GM19395 (cell line): ENCODE data around the gene FRMD4A.

Experiments used
- ATAC-seq: cut with Tn5 transposase; IDR thresholded peaks from one replicate; pipeline ENCODE4 v1.9.1; 2021; ENCODE audit warnings: mild to moderate bottlenecking, moderate library complexity; ENCODE audit not compliant: unreplicated experiment

FRMD4A gene

GRCh38 chr10:13669901-13670300 lies 660.8 kb downstream of the FRMD4A start:
- ATAC-seq: no peak

DNA sequence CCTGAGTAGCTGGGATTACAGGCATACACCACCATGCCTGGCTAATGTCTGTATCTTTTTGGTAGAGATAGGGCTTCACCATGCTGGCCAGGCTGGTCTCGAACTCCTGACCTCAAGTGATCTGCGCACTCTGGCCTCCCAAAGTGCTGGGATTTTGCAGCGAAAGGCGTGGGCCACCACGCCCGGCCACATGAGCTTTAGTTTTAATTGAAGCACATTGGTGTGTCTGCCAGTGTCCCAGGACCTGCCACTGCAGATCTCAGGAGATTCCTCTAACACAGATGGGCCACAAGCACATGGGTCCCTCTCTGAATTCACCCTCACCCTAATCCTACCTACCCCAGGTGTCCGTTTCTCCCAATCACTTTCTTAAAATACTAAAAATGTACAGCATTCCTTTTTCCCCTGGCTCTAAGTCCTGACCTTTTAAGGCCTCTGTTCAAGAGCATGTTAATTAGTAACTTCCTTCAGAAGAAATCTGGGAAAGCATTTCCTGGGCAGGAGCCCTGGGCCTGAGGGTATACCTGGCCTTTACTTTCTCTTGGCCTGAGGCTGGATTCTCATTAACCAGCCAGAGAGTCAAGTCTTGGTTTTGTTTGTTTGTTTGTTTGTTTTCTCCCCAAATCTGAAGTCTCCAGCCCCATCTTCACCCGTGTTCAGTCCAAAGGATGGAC lies 661.4 kb downstream of the FRMD4A start:
- no peak for ATAC-seq

DNA sequence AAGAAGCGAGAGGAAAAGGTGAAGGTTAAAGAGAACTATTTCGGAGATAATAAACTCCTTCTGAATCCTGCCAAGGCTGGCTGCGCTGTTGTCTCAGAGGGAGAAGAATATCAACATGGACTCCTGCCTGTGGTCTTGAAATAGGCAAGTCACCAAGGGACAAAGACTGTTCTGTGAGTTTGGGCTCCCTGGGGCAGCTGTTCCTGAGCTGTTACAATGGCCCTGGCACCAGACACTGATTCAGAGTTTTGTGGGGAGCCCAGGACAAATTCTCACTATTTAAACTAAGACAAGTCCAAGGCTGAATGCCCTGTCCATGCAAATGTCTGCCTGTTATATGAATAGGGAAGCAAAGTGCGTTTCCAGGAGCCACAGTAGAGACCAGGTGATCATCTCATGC lies 662.6 kb downstream of the FRMD4A start:
- ATAC-seq: no peak

- ATAC-seq: no peak
Observed at GRCh38 chr10:13665516-13666262, 665.0 kb downstream of the FRMD4A start.

GRCh38 chr10:13661256-13661655 lies 669.5 kb downstream of the FRMD4A start:
- ATAC-seq: no peak

DNA sequence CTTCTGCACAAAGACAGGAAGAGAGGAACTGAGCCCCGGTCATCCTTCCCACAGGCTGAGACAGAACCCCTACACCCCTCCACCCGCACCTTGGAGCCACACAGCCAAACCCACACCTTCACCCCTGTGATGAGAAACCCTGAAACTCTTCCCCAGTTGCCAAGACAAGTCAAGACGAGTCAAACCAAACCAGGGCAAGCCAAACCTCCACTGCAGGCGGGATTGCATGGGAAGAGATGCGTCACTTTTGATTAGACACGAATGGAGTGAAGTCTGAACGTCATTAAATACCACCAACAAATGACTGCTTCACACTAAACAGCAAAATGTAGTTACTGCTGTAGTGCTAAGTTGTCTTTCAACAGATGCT lies 670.2 kb downstream of the FRMD4A start:
- peak; percentile 23 for ATAC-seq

GRCh38 chr10:13659887-13660550 lies 670.7 kb downstream of the FRMD4A start:
- peak; percentile 57 for ATAC-seq

- no peak for ATAC-seq
Observed at GRCh38 chr10:13658871-13659685, 671.6 kb downstream of the FRMD4A start.

- ATAC-seq: no peak
Observed at GRCh38 chr10:13658264-13658663, 672.5 kb downstream of the FRMD4A start.

- ATAC-seq: no peak
Observed at GRCh38 chr10:13657101-13657680, 673.5 kb downstream of the FRMD4A start.

DNA sequence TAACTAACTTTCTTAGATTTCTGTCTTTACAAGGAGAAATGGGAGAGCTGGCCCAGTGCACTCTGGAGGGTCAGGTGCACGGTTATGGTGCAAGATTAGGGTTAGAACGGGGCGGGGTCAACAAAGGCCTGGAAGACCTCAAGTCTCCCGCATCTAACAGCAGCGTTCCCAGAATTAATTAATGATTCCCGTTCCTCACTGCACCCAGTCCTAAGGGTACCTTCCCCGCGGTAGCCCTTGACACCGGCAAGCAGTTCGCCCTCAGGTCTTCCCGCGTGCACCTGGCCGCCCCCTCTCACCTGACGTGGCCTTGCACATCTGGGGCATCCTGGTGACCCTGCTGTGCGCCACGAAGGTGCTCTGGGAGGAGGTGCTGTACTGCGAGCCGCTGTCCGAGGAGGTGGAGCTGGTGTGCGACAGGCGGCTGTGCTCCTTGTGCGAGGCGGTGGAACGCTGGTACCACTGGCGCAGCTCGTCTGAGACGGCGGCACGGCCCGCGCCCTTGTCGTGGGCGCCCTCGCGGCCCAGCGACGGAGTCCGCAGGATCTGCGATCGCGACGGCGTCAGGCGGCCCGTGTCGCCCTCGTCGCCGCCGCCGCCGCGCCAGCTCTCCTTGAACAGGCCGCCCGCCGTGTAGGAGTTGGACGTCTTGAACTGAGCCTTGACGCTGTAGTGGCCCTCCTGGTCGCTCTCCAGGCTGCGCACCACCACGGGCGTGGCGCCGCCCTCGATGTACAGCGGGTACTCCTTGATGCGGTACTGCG lies 674.2 kb downstream of the FRMD4A start:
- ATAC-seq: no peak

GRCh38 chr10:13654846-13655245 lies 675.9 kb downstream of the FRMD4A start:
- ATAC-seq: no peak

- ATAC-seq: no peak
Observed at GRCh38 chr10:13654118-13654830, 676.5 kb downstream of the FRMD4A start.

DNA sequence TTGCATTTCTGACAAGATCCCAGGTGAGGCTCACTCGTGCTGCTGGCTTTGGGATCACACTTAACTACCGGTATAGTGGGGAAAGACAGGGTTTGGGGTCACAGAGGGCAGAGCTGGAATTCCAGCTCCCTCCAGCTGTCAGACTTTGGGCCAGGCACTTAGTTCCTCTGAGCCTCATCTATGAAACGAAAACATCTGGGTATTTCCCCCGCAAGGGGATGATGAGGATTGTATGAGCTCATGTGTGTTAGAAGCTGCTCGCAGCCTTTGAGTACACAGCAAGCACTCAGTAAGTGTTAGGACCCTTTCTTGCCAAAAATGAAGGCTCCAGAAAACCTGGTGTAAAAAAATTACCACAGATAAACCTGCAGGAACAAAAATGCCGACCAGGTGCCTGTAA lies 677.9 kb downstream of the FRMD4A start:
- ATAC-seq: no peak

- ATAC-seq: no peak
Observed at GRCh38 chr10:13651969-13652720, 678.6 kb downstream of the FRMD4A start.

GRCh38 chr10:13650961-13651360 lies 679.8 kb downstream of the FRMD4A start:
- no peak for ATAC-seq

GRCh38 chr10:13649844-13650520 lies 680.7 kb downstream of the FRMD4A start:
- no peak for ATAC-seq

DNA sequence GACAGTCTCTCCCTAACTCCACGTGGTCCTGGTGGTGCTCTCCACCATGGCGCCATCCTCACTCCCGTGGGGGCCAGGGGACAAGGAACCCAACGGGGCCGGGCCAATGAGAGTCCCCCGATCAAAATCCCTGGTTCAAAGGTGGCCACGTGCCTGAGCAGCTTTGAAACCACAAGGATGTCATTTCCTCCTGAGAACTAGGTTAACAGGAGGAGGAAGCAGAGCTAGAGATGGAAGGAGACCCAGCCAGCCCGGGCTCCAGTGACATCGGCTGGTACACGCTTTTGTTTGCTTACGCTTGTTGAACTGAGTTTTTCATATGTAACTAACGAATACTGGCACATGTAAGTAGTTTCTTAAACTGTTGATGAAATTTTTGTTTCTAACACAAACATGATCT lies 682.3 kb downstream of the FRMD4A start:
- no peak for ATAC-seq
